K562 (cell line): ENCODE results near the gene SRY. TPM values are rescaled to one million over a fixed set of nuclear protein-coding genes. Genes with fewer than 3 reads are reported as not detected.
"Not testable (repeated sequence)": the region's sequence is repeated elsewhere in the genome, so short reads cannot be mapped to it uniquely, and the experiment has no call there.

ENCODE experiments used
- ATAC-seq: fragments of 200-7000 bp; cut with Tn5 transposase; 3 replicates; pipeline ENCODE4 v1.9.1; 2020; ENCODE audit warnings: moderate library complexity
- BruUV-seq: library from RNA; stranded (reverse); fragments of 400-500 nt; replicated peaks from 2 replicates; lab custom pipeline; 2021; lab: Mats Ljungman, UMichigan
- CTCF ChIA-PET: fragments of 300-600 bp; formaldehyde crosslinking; extraction: SDS; loops from one replicate; lab custom pipeline; 2021; ENCODE audit warnings: low intra/inter-chr PET ratio; lab: Yijun Ruan, JAX
- POLR2A ChIA-PET: fragments of 300-600, 350-650 bp; sonication (Branson Sonifier 250); formaldehyde crosslinking; extraction: SDS; loops from one replicate; lab custom pipeline; 2021; ENCODE audit warnings: antibody characterized with exemption, inconsistent platforms; lab: Yijun Ruan, JAX
- DNase-seq, 4 experiments: peaks; one replicate each; pipeline versions ENCODE4 v3.0.0 to v3.0.0-alpha.2; 2011 to 2018; ENCODE audit warnings: low spot score in 3 of 4, mixed read lengths in 3 of 4; ENCODE audit errors: extremely low read depth in 1 of 4
- FAIRE-seq: peaks from 2 replicates; lab custom pipeline; 2011; peaks lifted over from hg19 to GRCh38; lab: Jason Lieb, UNC
- H2AFZ ChIP-seq: 2 replicates; pipeline ENCODE4 v1.6.0; 2011; ENCODE audit warnings: low read depth, low read length, control low read depth, inconsistent platforms
- H3K27ac ChIP-seq: fragments of 200-600 bp; 3 replicates; pipeline ENCODE4 v1.8.0; 2011; ENCODE audit warnings: low read depth, mild to moderate bottlenecking, control low read depth, inconsistent platforms, low read length, moderate library complexity, mixed read lengths; ENCODE audit errors: extremely low read depth
- H3K27me3 ChIP-seq, 2 experiments: fragments of 300-600 bp in 1 of 2; 2 replicates in 1 of 2; 3 replicates in 1 of 2; pipeline versions ENCODE4 v1.6.0 to v1.8.0; 2011; ENCODE audit warnings: inconsistent platforms in 2 of 2, low read length in 2 of 2, mild to moderate bottlenecking in 1 of 2, mixed read lengths in 1 of 2, moderate library complexity in 1 of 2; ENCODE audit not compliant: control insufficient read depth in 2 of 2, insufficient read depth in 2 of 2
- H3K36me3 ChIP-seq: fragments of 300-600 bp; 3 replicates; pipeline ENCODE4 v1.8.0; 2011; ENCODE audit warnings: mild to moderate bottlenecking, low read length, inconsistent platforms; ENCODE audit not compliant: control insufficient read depth, insufficient read depth
- H3K4me1 ChIP-seq, 2 experiments: fragments of 200-600 bp in 1 of 2; replicated peaks in 1 of 2; 2 replicates in 1 of 2; 3 replicates in 1 of 2; pipeline versions ENCODE4 v1.5.1 to v1.8.0; 2011; ENCODE audit warnings: inconsistent platforms in 2 of 2, low read length in 2 of 2, mild to moderate bottlenecking in 1 of 2, mixed read lengths in 1 of 2, moderate library complexity in 1 of 2; ENCODE audit not compliant: control insufficient read depth in 2 of 2, insufficient read depth in 2 of 2
- H3K4me2 ChIP-seq: 2 replicates; pipeline ENCODE4 v1.6.1; 2011; ENCODE audit warnings: low read length, control low read depth, inconsistent platforms, mixed read lengths; ENCODE audit not compliant: insufficient read depth
- H3K4me3 ChIP-seq: fragments of 200-600 bp; sonication (generic), shearing (Covaris generic); 2 replicates; pipeline ENCODE4 v1.5.1; 2016; ENCODE audit warnings: control low read depth, inconsistent platforms
- H3K79me2 ChIP-seq: fragments of 200-600 bp; 3 replicates; pipeline ENCODE4 v1.8.0; 2011; ENCODE audit warnings: low read length, inconsistent platforms; ENCODE audit not compliant: control insufficient read depth, insufficient read depth
- H3K9ac ChIP-seq, 2 experiments: 2 replicates each; pipeline versions ENCODE4 v1.6.0 to v1.6.1; 2011; ENCODE audit warnings: low read depth in 2 of 2, low read length in 2 of 2, control low read depth in 1 of 2, inconsistent platforms in 1 of 2, mild to moderate bottlenecking in 1 of 2, mixed read lengths in 1 of 2; ENCODE audit not compliant: insufficient read depth in 1 of 2
- H3K9me1 ChIP-seq: one replicate; pipeline ENCODE4 v1.6.0; 2011; ENCODE audit warnings: inconsistent platforms, mild to moderate bottlenecking, low read length, moderate library complexity; ENCODE audit not compliant: control insufficient read depth, insufficient read depth
- H3K9me3 ChIP-seq: replicated peaks from 2 replicates; pipeline ENCODE4 v1.5.1; 2011; ENCODE audit warnings: low read depth, low read length, inconsistent platforms; ENCODE audit not compliant: control insufficient read depth, insufficient read depth
- H4K20me1 ChIP-seq: replicated peaks from 2 replicates; pipeline ENCODE4 v1.6.1; 2011; ENCODE audit warnings: low read length, inconsistent platforms, mixed read lengths; ENCODE audit not compliant: control insufficient read depth, insufficient read depth
- SNAPC5 ChIP-seq: fragments of 250-450 bp; sonication (Bioruptor Pico); IDR thresholded peaks from 2 replicates; pipeline ENCODE4 v1.8.0; 2021; ENCODE audit warnings: moderate library complexity, mild to moderate bottlenecking, inconsistent platforms
- WGBS: fragments of 100-300 bp; shearing (Covaris generic); methylation state at CpG from one replicate; pipeline ENCODE4 v1.1.6; 2016; ENCODE audit warnings: low coverage, mixed read lengths; ENCODE audit not compliant: insufficient coverage; ENCODE audit errors: missing lambda C conversion rate; 5-methylcytosine and 5-hydroxymethylcytosine counted together
- in situ Hi-C: fragments of 300-500 bp; cut with MboI; formaldehyde crosslinking; loops from 4 replicates; pipeline ENCODE4 v1.15.0; 2018; ENCODE audit warnings: inconsistent platforms, mixed read lengths
- intact Hi-C: fragments of 100-400 bp; cut with micrococcal nuclease; formaldehyde crosslinking; loops from 2 replicates; pipeline ENCODE4 v1.14.2; 2022
- polyA plus RNA-seq, 8 experiments: library from polyadenylated mRNA; depleted of rRNA in 4 of 8; stranded (reverse) in 5 of 8; unstranded in 3 of 8; fragments of >200 nt; fragmentation: Nextera tagmentation in 2 of 8; fragmentation: Illumina TruSeq in 1 of 8; extraction: Ambion mirVana in 2 of 8; extraction: Trizol in 1 of 8; gene quantifications; 2 replicates each; pipeline versions ENCODE4 v1.2.1 to v1.2.3, GENCODE V29; 2011 to 2014; ENCODE audit warnings: inconsistent platforms in 1 of 8, missing spikeins in 1 of 8
- total RNA-seq, 7 experiments: library from RNA; depleted of rRNA in 6 of 7; stranded (reverse); fragments of >200 nt in 6 of 7; fragmentation: Illumina TruSeq in 2 of 7; extraction: Trizol in 2 of 7; gene quantifications; 2 replicates each; pipeline versions ENCODE4 v1.2.1 to v1.2.3, GENCODE V29; 2011 to 2021; ENCODE audit warnings: low replicate concordance in 1 of 7

Gene SRY
- total and polyA plus RNA-seq, 9 of the 15 experiments (the other 6 are each of a cell fraction or from before 2014, with no cell fraction given): not detected

- H3K9ac ChIP-seq: no peak overlapping the region
Measured at GRCh38 chrY:2824471-2824870, 37.0 kb upstream of the SRY start.

GRCh38 chrY:2817146-2817896 is 29.8 kb upstream of the SRY start:
- BruUV-seq, POLR2A ChIA-PET, H3K4me3 ChIP-seq, FAIRE-seq, H3K79me2 ChIP-seq, H3K36me3 ChIP-seq, H3K9ac ChIP-seq, H3K4me1 ChIP-seq, H3K4me2 ChIP-seq, intact Hi-C loops, H3K27me3 ChIP-seq, DNase-seq, H4K20me1 ChIP-seq, in situ Hi-C loops, H3K27ac ChIP-seq, CTCF ChIA-PET, H3K9me1 ChIP-seq, ATAC-seq, H2AFZ ChIP-seq, H3K9me3 ChIP-seq: not testable (repeated sequence)
- no CpG with 5 or more reads among the region's 10 CpGs for WGBS

More at GRCh38 chrY:2824471-2824870, 37.0 kb upstream of the SRY start:
- Histone ChIP-seq H3K9me3 (no peaks in the 10 kb centered on the region), H3K4me1 (no peaks in the 10 kb centered on the region), H3K27ac (no peak overlapping the region), H3K79me2 (no peaks in the 10 kb centered on the region), H3K9me1 (no peaks in the 10 kb centered on the region), H4K20me1 (no peaks in the 10 kb centered on the region), H3K36me3 (no peaks in the 10 kb centered on the region), H2AFZ (no peak overlapping the region), H3K27me3 (no peaks in the 10 kb centered on the region), H3K4me3 (no peak overlapping the region), H3K4me2 (no peak overlapping the region)
- BruUV-seq: no TSS peak
- WGBS: no CpG with 5 or more reads among the region's 3 CpGs
- no peak for FAIRE-seq
- no peak for ATAC-seq
- no peak for DNase-seq
- in situ Hi-C loops (no loop called here), intact Hi-C loops (no loop called here)
- POLR2A ChIA-PET: no interaction called here
- TF ChIP-seq SNAPC5 (CRISPR knock-in tag): no peak
- TF ChIP-seq, all 486 proteins: peak for 0
- CTCF ChIA-PET: no interaction called here
